SK-N-MC (cell line): Measurements from ENCODE around the gene RHBDD2.
A peak's percentile ranks its signal among the peaks of the same experiment; 100 is the strongest.
"Not testable (repeated sequence)": the region's sequence is repeated elsewhere in the genome, so short reads cannot be mapped to it uniquely, and the experiment has no call there.

ENCODE experiments used
- DNase-seq: peaks from one replicate; pipeline ENCODE4 v3.0.0-alpha.2; 2011; ENCODE audit warnings: low read depth, low spot score
- H3K27ac ChIP-seq: fragments of 200-600 bp; sonication (generic); 2 replicates; pipeline ENCODE4 v1.5.1; 2016; ENCODE audit warnings: mixed run types
- H3K36me3 ChIP-seq: fragments of 200-600 bp; sonication (generic); 2 replicates; pipeline ENCODE4 v1.6.1; 2017; ENCODE audit warnings: antibody characterized with exemption, low read length, mixed read lengths; ENCODE audit not compliant: insufficient read depth
- H3K4me3 ChIP-seq: fragments of 200-600 bp; sonication (generic); 2 replicates; pipeline ENCODE4 v1.5.1; 2016
- H3K9ac ChIP-seq: fragments of 200-600 bp; sonication (generic); 2 replicates; pipeline ENCODE4 v1.8.0; 2017; ENCODE audit warnings: mixed run types, mixed read lengths; ENCODE audit not compliant: insufficient read length
- H3K9me3 ChIP-seq: fragments of 200-600 bp; sonication (generic); 2 replicates; pipeline ENCODE4 v1.6.1; 2017; ENCODE audit warnings: low read depth, mild to moderate bottlenecking, antibody characterized with exemption, low read length, moderate library complexity, mixed read lengths
- EZH2 ChIP-seq: fragments of 200-600 bp; sonication (generic); IDR thresholded peaks from one replicate; pipeline ENCODE4 v1.6.1; 2017; ENCODE audit warnings: antibody characterized with exemption
- FOXP2 ChIP-seq: optimal IDR thresholded peaks from 2 replicates; pipeline ENCODE3; 2011; ENCODE audit warnings: mild to moderate bottlenecking, moderate library complexity; ENCODE audit not compliant: insufficient read depth; ENCODE audit errors: extremely low read length, control extremely low read depth
- POLR2AphosphoS5 ChIP-seq: IDR thresholded peaks from 2 replicates; pipeline ENCODE4 v1.6.1; 2012; ENCODE audit warnings: mild to moderate bottlenecking, low read depth, low read length, borderline replicate concordance

The RHBDD2 gene

GRCh38 chr7:75870557-75871161 lies 8.2 kb upstream of the RHBDD2 start:
- DNase-seq = no peak
- H3K4me3 ChIP-seq = no peak overlapping the region
- H3K9ac ChIP-seq = no peak overlapping the region
- H3K36me3 ChIP-seq = no peaks in the 10 kb centered on the region
- H3K9me3 ChIP-seq = no peaks in the 10 kb centered on the region
- H3K27ac ChIP-seq = no peak overlapping the region
- TF ChIP-seq POLR2AphosphoS5 = no peak
- TF ChIP-seq EZH2 = no peak
- no peak for TF ChIP-seq FOXP2

GRCh38 chr7:75872073-75872782 lies 6.6 kb upstream of the RHBDD2 start:
- H3K36me3 ChIP-seq = no peaks in the 10 kb centered on the region
- H3K27ac ChIP-seq = no peak overlapping the region
- no peak overlapping the region for H3K4me3 ChIP-seq
- no peak for DNase-seq
- no peaks in the 10 kb centered on the region for H3K9me3 ChIP-seq
- no peak overlapping the region for H3K9ac ChIP-seq
- TF ChIP-seq POLR2AphosphoS5 (no peak), EZH2 (no peak), FOXP2 (no peak)

- H3K4me3 ChIP-seq, H3K9me3 ChIP-seq, DNase-seq, H3K9ac ChIP-seq, H3K36me3 ChIP-seq, H3K27ac ChIP-seq: not testable (repeated sequence)
Observed at GRCh38 chr7:75874180-75874579, 4.7 kb upstream of the RHBDD2 start.

DNA sequence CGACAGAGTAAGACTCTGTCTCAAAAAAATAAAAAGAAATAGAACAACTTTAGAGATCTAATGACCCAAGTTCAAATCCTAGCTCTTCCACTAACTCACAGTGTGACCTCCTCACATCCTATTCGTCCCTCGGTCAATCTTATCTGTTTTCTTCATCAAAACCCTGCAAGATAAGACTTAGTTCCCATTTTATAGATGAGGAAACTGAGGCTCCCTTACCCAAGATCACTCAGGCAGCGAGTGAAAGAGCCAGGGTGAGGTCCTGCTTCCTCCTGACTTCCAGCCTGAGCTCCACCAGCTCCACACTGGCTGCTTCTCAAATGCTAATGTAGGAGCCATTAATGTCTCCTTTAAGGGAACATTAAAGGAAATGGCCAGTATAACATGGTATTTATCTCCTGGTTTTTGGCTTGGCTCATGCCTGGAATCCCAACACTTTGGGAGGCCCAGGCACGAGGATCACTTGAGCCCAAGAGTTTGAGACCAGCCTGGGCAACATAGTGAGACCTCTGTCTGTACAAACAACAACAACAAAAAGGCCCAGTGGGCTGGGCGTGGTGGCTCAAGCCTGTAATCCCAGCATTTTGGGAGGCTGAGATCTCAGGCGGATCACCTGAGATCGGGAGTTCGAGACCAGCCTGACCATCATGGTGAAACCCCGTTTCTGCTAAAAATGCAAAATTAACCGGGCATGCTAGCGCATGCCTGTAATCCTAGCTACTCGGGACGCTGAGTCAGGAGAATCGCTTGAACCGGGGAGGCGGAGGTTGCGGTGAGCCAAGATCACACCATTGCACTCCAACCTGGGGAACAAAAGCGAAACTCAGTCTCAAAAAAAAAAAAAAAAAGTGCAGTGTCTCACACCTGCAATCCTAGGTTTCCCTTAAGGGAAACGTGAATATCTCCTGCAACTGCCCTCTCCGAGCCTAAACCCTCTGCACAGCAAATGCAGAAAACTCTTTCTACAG lies 3.4 kb upstream of the RHBDD2 start:
- no peak for DNase-seq
- TF ChIP-seq FOXP2 = no peak
- no peak for TF ChIP-seq POLR2AphosphoS5
- TF ChIP-seq EZH2 = no peak
- H3K9ac ChIP-seq = no peak overlapping the region
- no peak overlapping the region for H3K27ac ChIP-seq
- H3K4me3 ChIP-seq = no peak overlapping the region
- no peaks in the 10 kb centered on the region for H3K9me3 ChIP-seq
- H3K36me3 ChIP-seq = peaks cover 3% of the 10 kb centered on the region

DNA sequence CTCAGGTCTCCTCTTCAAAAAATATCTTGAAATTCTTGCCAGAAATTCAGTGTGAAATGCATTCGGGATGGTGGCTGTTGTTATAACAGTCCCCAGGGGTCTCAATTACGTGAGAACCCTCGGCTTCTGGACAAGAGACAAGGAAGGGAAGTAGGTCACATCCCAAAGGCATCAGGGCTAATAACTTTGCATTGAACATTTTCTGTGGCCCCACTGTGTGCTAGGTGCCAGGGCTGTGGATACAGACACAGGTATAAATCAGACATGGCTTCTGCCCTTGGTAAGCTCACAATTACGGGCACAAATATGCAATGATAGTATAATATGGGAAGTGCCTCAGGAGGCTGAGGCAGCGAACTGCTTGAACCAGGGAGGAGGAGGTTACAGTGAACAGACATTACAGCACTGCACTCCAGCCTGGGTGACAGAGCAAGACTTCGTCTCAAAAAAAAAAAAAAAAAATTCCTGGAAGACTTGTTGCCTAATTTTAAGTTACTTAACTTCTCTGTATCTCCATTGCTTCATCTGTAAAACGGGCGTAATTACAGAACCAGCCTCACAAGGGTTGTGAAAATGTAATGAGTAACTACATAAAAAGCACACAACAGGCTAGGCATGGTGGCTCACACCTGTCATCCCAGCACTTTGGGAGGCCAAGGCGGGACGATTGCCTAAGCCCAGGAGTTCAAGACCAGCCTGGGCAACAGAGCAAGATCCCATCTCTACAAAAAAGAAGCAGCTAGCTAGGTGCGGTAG lies 2.5 kb upstream of the RHBDD2 start:
- DNase-seq = no peak
- TF ChIP-seq FOXP2 = no peak
- TF ChIP-seq POLR2AphosphoS5 = no peak
- TF ChIP-seq EZH2 = no peak
- no peak overlapping the region for H3K4me3 ChIP-seq
- no peak overlapping the region for H3K27ac ChIP-seq
- H3K36me3 ChIP-seq = peaks cover 12% of the 10 kb centered on the region
- H3K9me3 ChIP-seq = no peaks in the 10 kb centered on the region
- no peak overlapping the region for H3K9ac ChIP-seq

- peak overlapping the region; percentile 55 for H3K9ac ChIP-seq
- peak overlapping the region; percentile 96 for H3K4me3 ChIP-seq
- no peak for DNase-seq
- peaks cover 32% of the 10 kb centered on the region for H3K36me3 ChIP-seq
- H3K9me3 ChIP-seq = no peaks in the 10 kb centered on the region
- H3K27ac ChIP-seq = peak overlapping the region; percentile 82
- TF ChIP-seq POLR2AphosphoS5 (no peak), EZH2 (no peak), FOXP2 (no peak)
Observed at GRCh38 chr7:75878312-75878768, 494 bp upstream of the RHBDD2 start.

GRCh38 chr7:75879771-75880184 lies 944 bp downstream of the RHBDD2 start:
- Histone ChIP-seq H3K9ac (peak overlapping the region; percentile 83), H3K9me3 (no peaks in the 10 kb centered on the region), H3K4me3 (peak overlapping the region; percentile 96), H3K36me3 (peaks cover 45% of the 10 kb centered on the region), H3K27ac (peak overlapping the region; percentile 72)
- TF ChIP-seq FOXP2 (no peak), EZH2 (no peak), POLR2AphosphoS5 (no peak)
- DNase-seq = peak; percentile 73

- H3K27ac ChIP-seq = peak overlapping the region; percentile 61
- H3K9me3 ChIP-seq = no peaks in the 10 kb centered on the region
- peaks cover 49% of the 10 kb centered on the region for H3K36me3 ChIP-seq
- peak overlapping the region; percentile 83 for H3K9ac ChIP-seq
- no peak for TF ChIP-seq EZH2
- TF ChIP-seq POLR2AphosphoS5 = no peak
- TF ChIP-seq FOXP2 = no peak
- no peak for DNase-seq
- H3K4me3 ChIP-seq = peak overlapping the region; percentile 96
Observed at GRCh38 chr7:75880242-75880641, 1.4 kb downstream of the RHBDD2 start.
